IMR-90 (cell line): ENCODE results near the gene IL4R. TPM values are rescaled to one million over a fixed set of nuclear protein-coding genes. Genes with fewer than 3 reads are reported as not detected.

Experiments used
- ATAC-seq: fragments of 200-7000 bp; cut with Tn5 transposase; 2 replicates; pipeline ENCODE4 v1.9.1; 2020; ENCODE audit warnings: low read depth, mild to moderate bottlenecking, moderate library complexity
- BruUV-seq: library from RNA; stranded (reverse); fragments of 400-500 nt; replicated peaks from 2 replicates; lab custom pipeline; 2021; lab: Mats Ljungman, UMichigan
- CTCF ChIA-PET: fragments of 300-600 bp; formaldehyde crosslinking; extraction: SDS; loops from one replicate; lab custom pipeline; 2021; ENCODE audit warnings: antibody characterized with exemption; lab: Yijun Ruan, JAX
- POLR2A ChIA-PET: fragments of 300-600 bp; sonication (Branson Sonifier 250); formaldehyde crosslinking; loops from one replicate; lab custom pipeline; 2022; ENCODE audit warnings: antibody characterized with exemption; ENCODE audit not compliant: unreplicated experiment; lab: Charles Lee
- DNase-seq: peaks from one replicate; pipeline ENCODE4 v3.0.0; 2013
- H2AFZ ChIP-seq: replicated peaks from 2 replicates; pipeline ENCODE3; 2013; ENCODE audit warnings: low read length, mild to moderate bottlenecking; ENCODE audit not compliant: poor library complexity
- H2AK5ac ChIP-seq: 2 replicates; pipeline ENCODE4 v1.6.1; 2013; ENCODE audit warnings: low read depth, low read length, inconsistent platforms
- H2AK9ac ChIP-seq: replicated peaks from 2 replicates; pipeline ENCODE3; 2013; ENCODE audit warnings: mild to moderate bottlenecking, low read depth, low read length, moderate library complexity; ENCODE audit not compliant: poor library complexity
- H2BK120ac ChIP-seq: 2 replicates; pipeline ENCODE4 v1.6.1; 2013; ENCODE audit warnings: low read depth, low read length, inconsistent platforms
- H2BK15ac ChIP-seq: 3 replicates; pipeline ENCODE4 v1.6.1; 2013; ENCODE audit warnings: low read depth, low read length, inconsistent platforms
- H2BK20ac ChIP-seq: 2 replicates; pipeline ENCODE4 v1.6.1; 2013; ENCODE audit warnings: low read depth, mild to moderate bottlenecking, inconsistent platforms, low read length, moderate library complexity
- H2BK5ac ChIP-seq: 2 replicates; pipeline ENCODE4 v1.6.1; 2013; ENCODE audit warnings: mild to moderate bottlenecking, low read depth, low read length, inconsistent platforms; ENCODE audit not compliant: poor library complexity, severe bottlenecking
- H3K14ac ChIP-seq: replicated peaks from 2 replicates; pipeline ENCODE4 v1.6.1; 2013; ENCODE audit warnings: low read depth, low read length, inconsistent platforms
- H3K18ac ChIP-seq: 2 replicates; pipeline ENCODE4 v1.6.1; 2013; ENCODE audit warnings: low read depth, low read length, control low read depth
- H3K23ac ChIP-seq: 2 replicates; pipeline ENCODE4 v1.6.1; 2013; ENCODE audit warnings: low read depth, low read length, inconsistent platforms
- H3K27ac ChIP-seq: 2 replicates; pipeline ENCODE4 v1.5.1; 2013; ENCODE audit warnings: mild to moderate bottlenecking, control low read depth, low read length; ENCODE audit not compliant: insufficient read depth
- H3K27me3 ChIP-seq: 2 replicates; pipeline ENCODE4 v1.6.1; 2013; ENCODE audit warnings: low read length; ENCODE audit not compliant: control insufficient read depth, insufficient read depth
- H3K36me3 ChIP-seq: 2 replicates; pipeline ENCODE4 v1.6.1; 2013; ENCODE audit warnings: low read length, mixed read lengths; ENCODE audit not compliant: control insufficient read depth, insufficient read depth
- H3K4ac ChIP-seq: 2 replicates; pipeline ENCODE4 v1.6.1; 2013; ENCODE audit warnings: low read depth, low read length, inconsistent platforms
- H3K4me1 ChIP-seq: 2 replicates; pipeline ENCODE4 v1.6.1; 2013; ENCODE audit warnings: low read length, mixed read lengths; ENCODE audit not compliant: control insufficient read depth, insufficient read depth
- H3K4me2 ChIP-seq: 2 replicates; pipeline ENCODE4 v1.6.1; 2013; ENCODE audit warnings: low read depth, mild to moderate bottlenecking, control low read depth, low read length, moderate library complexity
- H3K4me3 ChIP-seq: 2 replicates; pipeline ENCODE4 v1.5.1; 2013; ENCODE audit warnings: low read depth, mild to moderate bottlenecking, control low read depth, low read length, moderate library complexity; ENCODE audit not compliant: insufficient read depth
- H3K56ac ChIP-seq: 2 replicates; pipeline ENCODE4 v1.6.1; 2013; ENCODE audit warnings: low read length, inconsistent platforms; ENCODE audit not compliant: insufficient read depth; ENCODE audit errors: extremely low read depth
- H3K79me1 ChIP-seq, 2 experiments: 2 replicates each; pipeline ENCODE4 v1.6.1; 2013; ENCODE audit warnings: low read length in 2 of 2, inconsistent platforms in 1 of 2, low read depth in 1 of 2
- H3K9ac ChIP-seq: 2 replicates; pipeline ENCODE4 v1.6.1; 2013; ENCODE audit warnings: low read depth, low read length, control low read depth
- H3K9me1 ChIP-seq: 2 replicates; pipeline ENCODE4 v1.6.1; 2013; ENCODE audit warnings: low read length, inconsistent platforms; ENCODE audit not compliant: insufficient read depth
- H3K9me3 ChIP-seq: 2 replicates; pipeline ENCODE4 v1.6.1; 2013; ENCODE audit warnings: low read length; ENCODE audit not compliant: control insufficient read depth, insufficient read depth
- H4K20me1 ChIP-seq: 2 replicates; pipeline ENCODE4 v1.6.1; 2013; ENCODE audit warnings: low read length, inconsistent platforms; ENCODE audit not compliant: insufficient read depth
- H4K5ac ChIP-seq: 2 replicates; pipeline ENCODE4 v1.6.1; 2013; ENCODE audit warnings: mild to moderate bottlenecking, low read depth, low read length, control low read depth
- H4K8ac ChIP-seq, 2 experiments: 2 replicates each; pipeline ENCODE4 v1.6.1; 2013; ENCODE audit warnings: low read depth in 2 of 2, low read length in 2 of 2, control low read depth in 1 of 2, inconsistent platforms in 1 of 2
- H4K91ac ChIP-seq: 2 replicates; pipeline ENCODE4 v1.6.1; 2013; ENCODE audit warnings: low read depth, low read length, inconsistent platforms; ENCODE audit not compliant: insufficient read depth
- BHLHE40 ChIP-seq: fragments of 150-350 bp; IDR thresholded peaks from 2 replicates; pipeline ENCODE4 v1.6.1; 2016; ENCODE audit warnings: mild to moderate bottlenecking, low read depth, low read length
- CEBPB ChIP-seq: IDR thresholded peaks from 2 replicates; pipeline ENCODE4 v1.6.1; 2012; ENCODE audit warnings: low read depth, low read length, improper control_type of control experiment
- CHD1 ChIP-seq: IDR thresholded peaks from 2 replicates; pipeline ENCODE4 v1.6.1; 2012; ENCODE audit warnings: low read depth, low read length, improper control_type of control experiment
- CTCF ChIP-seq: conservative IDR thresholded peaks from 2 replicates; pipeline ENCODE4 v1.5.1; 2012; ENCODE audit warnings: mild to moderate bottlenecking, low read depth, low read length, improper control_type of control experiment
- ELK1 ChIP-seq: fragments of 150-350 bp; IDR thresholded peaks from 2 replicates; pipeline ENCODE4 v1.6.1; 2016; ENCODE audit warnings: low read depth, mild to moderate bottlenecking, low read length, moderate library complexity, borderline replicate concordance
- FOS ChIP-seq: fragments of 150-350 bp; IDR thresholded peaks from 2 replicates; pipeline ENCODE4 v1.6.1; 2016; ENCODE audit warnings: low read depth, low read length
- MAFK ChIP-seq: IDR thresholded peaks from 2 replicates; pipeline ENCODE4 v1.6.1; 2012; ENCODE audit warnings: low read depth, low read length, improper control_type of control experiment
- MAZ ChIP-seq: IDR thresholded peaks from 2 replicates; pipeline ENCODE4 v1.6.1; 2012; ENCODE audit warnings: low read depth, mild to moderate bottlenecking, low read length, improper control_type of control experiment, moderate library complexity, borderline replicate concordance
- MXI1 ChIP-seq: IDR thresholded peaks from 2 replicates; pipeline ENCODE4 v1.6.1; 2012; ENCODE audit warnings: low read depth, mild to moderate bottlenecking, low read length, moderate library complexity, borderline replicate concordance
- NFE2L2 ChIP-seq: fragments of 150-350 bp; IDR thresholded peaks from 2 replicates; pipeline ENCODE4 v1.6.1; 2016; ENCODE audit warnings: low read depth, mild to moderate bottlenecking, low read length
- POLR2A ChIP-seq: IDR thresholded peaks from 2 replicates; pipeline ENCODE4 v1.6.1; 2012; ENCODE audit warnings: mild to moderate bottlenecking, low read depth, low read length
- RAD21 ChIP-seq: IDR thresholded peaks from 2 replicates; pipeline ENCODE4 v1.6.1; 2012; ENCODE audit warnings: low read length, improper control_type of control experiment
- RCOR1 ChIP-seq: IDR thresholded peaks from 2 replicates; pipeline ENCODE4 v1.6.1; 2012; ENCODE audit warnings: mild to moderate bottlenecking, low read length, improper control_type of control experiment; ENCODE audit not compliant: insufficient replicate concordance
- RFX5 ChIP-seq: IDR thresholded peaks from 2 replicates; pipeline ENCODE4 v1.8.0; 2012; ENCODE audit warnings: low read depth, mild to moderate bottlenecking, low read length, moderate library complexity
- SMC3 ChIP-seq: fragments of 150-350 bp; IDR thresholded peaks from 2 replicates; pipeline ENCODE4 v1.6.1; 2016; ENCODE audit warnings: low read depth, mild to moderate bottlenecking, antibody characterized with exemption, low read length, moderate library complexity
- USF2 ChIP-seq: fragments of 150-350 bp; IDR thresholded peaks from 2 replicates; pipeline ENCODE4 v1.6.1; 2017; ENCODE audit warnings: mild to moderate bottlenecking, antibody characterized with exemption, low read length, low read depth
- WGBS, 2 experiments: methylation state at CpG; one replicate each; pipeline versions ENCODE4 v1.1.5 to v1.1.7; 2013; ENCODE audit warnings: missing lambda C conversion rate in 2 of 2; ENCODE audit not compliant: insufficient read length in 1 of 2; ENCODE audit errors: extremely low coverage in 2 of 2; 5-methylcytosine and 5-hydroxymethylcytosine counted together
- dilution Hi-C: fragments of 300-500 bp; cut with HindIII; formaldehyde crosslinking; loops from one replicate; pipeline ENCODE4 v1.14.3; 2018; ENCODE audit warnings: low sequenced_read_pairs; ENCODE audit not compliant: unreplicated experiment
- in situ Hi-C: fragments of 300-500 bp; cut with MboI; formaldehyde crosslinking; loops from 3 replicates; pipeline ENCODE4 v1.14.3; 2019; ENCODE audit warnings: low sequenced_read_pairs, inconsistent platforms, mixed read lengths
- intact Hi-C: fragments of 100-400 bp; cut with micrococcal nuclease; formaldehyde crosslinking; loops from 2 replicates; pipeline ENCODE4 v1.10.0; 2022
- polyA plus RNA-seq, 3 experiments: library from polyadenylated mRNA; depleted of rRNA; stranded (reverse); fragments of >200 nt; gene quantifications; 2 replicates each; pipeline ENCODE4 v1.2.3, GENCODE V29; 2012; ENCODE audit warnings: low replicate concordance in 1 of 3
- total RNA-seq: library from RNA; depleted of rRNA; stranded (reverse); fragments of >200 nt; gene quantifications from 2 replicates; pipeline ENCODE4 v1.2.3, GENCODE V29; 2012

IL4R gene
- total and polyA plus RNA-seq, 2 of the 4 experiments (the other 2 are of a cell fraction) = 6.3 to 18.7 TPM

GRCh38 chr16:27346819-27347218, 33.0 kb downstream of the IL4R start:
- Histone ChIP-seq H3K27ac (no peak overlapping the region), H3K23ac (no peak overlapping the region), H4K8ac (no peak overlapping the region), H2BK120ac (no peak overlapping the region), H2BK15ac (no peak overlapping the region), H2AFZ (no peak overlapping the region), H3K27me3 (no peaks in the 10 kb centered on the region), H4K20me1 (peaks cover 3% of the 10 kb centered on the region; the same call in 1 of the 2 replicates), H2BK5ac (no peak overlapping the region), H3K4ac (no peak overlapping the region), H3K4me3 (no peak overlapping the region), H3K9me1 (peaks cover 12% of the 10 kb centered on the region), H4K91ac (no peak overlapping the region), H2AK5ac (no peak overlapping the region), H3K18ac (no peak overlapping the region), H3K56ac (no peak overlapping the region), H3K9ac (no peak overlapping the region), H3K79me1 (peaks cover 46 to 69% of the 10 kb centered on the region in 2 experiments), H4K5ac (no peak overlapping the region), H3K36me3 (peaks cover 85% of the 10 kb centered on the region), H3K4me1 (no peaks in the 10 kb centered on the region), H2BK20ac (no peak overlapping the region), H2AK9ac (no peak overlapping the region), H3K4me2 (no peak overlapping the region), H3K14ac (no peak overlapping the region), H3K9me3 (no peaks in the 10 kb centered on the region)
- intact Hi-C loops = no loop called here
- ChIA-PET CTCF (interaction anchor here (0.7 kb wide), 1 partner anchor 90 kb away, joined by 3 read pairs; no protein-coding TSS in a partner anchor), POLR2A (no interaction called here)
- BruUV-seq = no TSS peak
- TF ChIP-seq USF2 (no peak), POLR2A (no peak), ELK1 (no peak), RFX5 (no peak), MAFK (no peak), MAZ (no peak), CEBPB (no peak), CTCF (no peak), NFE2L2 (no peak), CHD1 (no peak), RAD21 (no peak), MXI1 (no peak), BHLHE40 (no peak), RCOR1 (no peak), SMC3 (no peak), FOS (no peak)
- in situ Hi-C loops = no loop called here
- DNase-seq = no peak
- dilution Hi-C loops = no loop called here
- WGBS, 2 experiments = 100% methylated on average over 1 of the region's 5 CpGs; no CpG with 5 or more reads in 1 of the 2 experiments
- ATAC-seq = no peak
